GM12801 (cell line): ENCODE results near the gene TMEM233.

ENCODE experiments used
- TF ChIP-seq, protein P1 (sequence below): IDR thresholded peaks from one replicate; pipeline ENCODE4 v1.5.1; 2011; ENCODE audit warnings: control low read depth; ENCODE audit not compliant: insufficient read length; ENCODE audit errors: extremely low read depth

The TMEM233 gene

DNA sequence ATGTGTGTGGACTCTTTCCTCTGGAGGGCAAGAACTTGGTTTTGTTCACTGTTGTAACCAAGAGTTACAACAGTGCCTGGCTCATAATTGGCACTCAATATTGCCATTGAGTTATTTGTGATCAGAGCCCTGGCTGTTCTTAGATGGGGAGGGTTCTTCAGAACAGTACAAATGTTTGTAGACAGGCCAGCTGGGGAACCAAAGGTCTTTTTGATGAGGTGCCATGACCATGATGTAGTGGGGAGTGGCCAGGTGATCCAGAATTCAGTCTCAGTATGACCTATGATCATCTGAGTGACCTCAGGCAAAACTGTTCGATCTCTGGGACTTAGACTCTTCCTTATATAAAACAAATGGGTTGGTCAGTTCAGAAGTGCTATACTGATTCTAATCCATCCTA, 71.1 kb downstream of the TMEM233 start:
- TF ChIP-seq, protein P1, sequence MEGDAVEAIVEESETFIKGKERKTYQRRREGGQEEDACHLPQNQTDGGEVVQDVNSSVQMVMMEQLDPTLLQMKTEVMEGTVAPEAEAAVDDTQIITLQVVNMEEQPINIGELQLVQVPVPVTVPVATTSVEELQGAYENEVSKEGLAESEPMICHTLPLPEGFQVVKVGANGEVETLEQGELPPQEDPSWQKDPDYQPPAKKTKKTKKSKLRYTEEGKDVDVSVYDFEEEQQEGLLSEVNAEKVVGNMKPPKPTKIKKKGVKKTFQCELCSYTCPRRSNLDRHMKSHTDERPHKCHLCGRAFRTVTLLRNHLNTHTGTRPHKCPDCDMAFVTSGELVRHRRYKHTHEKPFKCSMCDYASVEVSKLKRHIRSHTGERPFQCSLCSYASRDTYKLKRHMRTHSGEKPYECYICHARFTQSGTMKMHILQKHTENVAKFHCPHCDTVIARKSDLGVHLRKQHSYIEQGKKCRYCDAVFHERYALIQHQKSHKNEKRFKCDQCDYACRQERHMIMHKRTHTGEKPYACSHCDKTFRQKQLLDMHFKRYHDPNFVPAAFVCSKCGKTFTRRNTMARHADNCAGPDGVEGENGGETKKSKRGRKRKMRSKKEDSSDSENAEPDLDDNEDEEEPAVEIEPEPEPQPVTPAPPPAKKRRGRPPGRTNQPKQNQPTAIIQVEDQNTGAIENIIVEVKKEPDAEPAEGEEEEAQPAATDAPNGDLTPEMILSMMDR: no peak

DNA sequence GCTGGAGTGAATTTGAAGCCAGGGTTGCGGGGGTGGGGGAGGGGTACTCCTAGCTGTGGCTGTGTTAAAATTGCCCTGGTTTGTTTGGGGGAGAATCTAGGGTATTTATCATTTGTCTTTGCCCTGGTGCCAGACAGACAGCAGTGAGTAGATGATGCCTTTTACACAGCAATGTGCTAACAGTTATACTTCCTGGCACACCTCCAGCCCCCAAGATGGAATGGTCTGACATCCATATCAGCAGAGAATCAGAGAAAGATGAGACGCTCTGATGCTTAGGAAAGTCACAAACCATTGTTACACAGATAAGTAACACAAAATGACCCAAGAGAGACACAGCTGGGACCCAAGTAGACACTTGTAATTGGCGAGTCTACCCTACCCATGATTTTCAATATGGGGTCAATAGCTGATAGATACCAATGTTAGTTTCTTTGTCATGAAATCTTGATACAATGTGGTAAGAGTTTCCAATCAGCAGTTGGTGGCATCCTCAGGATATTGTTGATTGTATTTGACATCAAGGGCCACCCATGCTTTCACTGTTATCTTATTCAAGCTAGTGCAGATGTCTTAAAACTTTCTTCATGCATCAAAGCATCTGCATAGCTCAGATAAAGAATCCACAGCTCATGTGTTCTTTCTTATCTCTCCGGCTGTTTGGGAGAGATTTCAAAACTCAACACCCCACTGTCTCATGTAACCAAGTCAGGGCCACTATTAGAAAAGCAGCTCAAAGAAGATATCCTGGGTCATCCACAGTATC, 71.8 kb downstream of the TMEM233 start:
- TF ChIP-seq, protein P1: no peak

DNA sequence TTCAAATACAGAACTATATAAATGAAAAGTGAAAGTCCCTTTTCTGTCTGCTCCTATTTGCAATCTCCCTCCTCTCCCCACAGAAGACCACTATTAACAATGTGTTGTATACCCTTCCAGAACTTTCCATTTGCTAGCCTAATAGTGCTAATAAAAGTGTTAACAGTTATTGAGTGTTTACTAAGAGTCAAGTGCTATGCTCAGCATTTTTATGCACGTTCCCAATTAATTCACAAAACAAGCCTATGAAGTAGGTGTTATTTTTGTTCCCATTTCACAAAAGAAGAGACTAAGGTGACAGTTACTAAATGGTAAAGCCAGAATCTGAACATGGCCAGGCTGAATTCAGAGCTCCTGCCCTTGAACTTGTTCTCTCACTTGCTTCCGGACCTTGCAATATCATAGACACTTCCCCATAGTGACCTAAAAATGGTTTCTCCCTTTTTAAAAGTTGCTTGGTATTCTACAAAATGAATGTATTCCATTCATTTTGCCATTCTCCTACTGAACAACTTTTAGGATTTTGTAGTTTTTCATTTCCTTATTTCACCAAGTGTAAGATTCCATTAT, 72.7 kb downstream of the TMEM233 start:
- TF ChIP-seq, protein P1: no peak

DNA sequence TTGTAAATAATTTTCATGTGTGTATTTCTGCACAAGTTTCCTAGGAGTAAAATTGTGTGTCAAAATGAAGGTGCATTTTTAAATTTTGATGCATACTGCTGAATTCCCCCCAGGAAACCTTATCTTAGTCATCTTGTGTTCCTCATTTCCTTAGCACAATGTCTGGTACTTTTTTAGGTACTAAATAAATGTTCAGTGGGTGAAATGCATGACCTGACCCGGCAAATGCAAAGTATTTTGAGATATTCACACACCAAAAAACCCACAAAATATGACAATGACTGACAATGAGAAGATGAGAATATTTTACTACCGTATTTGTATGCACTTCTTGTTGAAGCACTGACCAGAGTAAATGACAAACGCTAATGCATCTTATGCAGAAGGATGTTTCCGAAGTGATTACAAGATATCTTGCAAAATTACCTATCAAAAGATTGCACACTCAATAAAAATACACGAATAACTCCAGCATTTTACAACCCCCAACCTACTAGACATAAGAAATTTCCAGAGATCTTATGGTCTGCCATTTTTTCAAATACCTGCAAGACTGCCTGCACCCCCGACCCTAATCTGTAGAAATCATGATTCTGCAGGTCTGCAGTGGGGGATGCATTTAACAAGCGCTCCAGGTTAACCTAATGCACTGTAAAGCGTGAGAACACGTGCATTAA, 73.5 kb downstream of the TMEM233 start:
- TF ChIP-seq, protein P1: no peak

DNA sequence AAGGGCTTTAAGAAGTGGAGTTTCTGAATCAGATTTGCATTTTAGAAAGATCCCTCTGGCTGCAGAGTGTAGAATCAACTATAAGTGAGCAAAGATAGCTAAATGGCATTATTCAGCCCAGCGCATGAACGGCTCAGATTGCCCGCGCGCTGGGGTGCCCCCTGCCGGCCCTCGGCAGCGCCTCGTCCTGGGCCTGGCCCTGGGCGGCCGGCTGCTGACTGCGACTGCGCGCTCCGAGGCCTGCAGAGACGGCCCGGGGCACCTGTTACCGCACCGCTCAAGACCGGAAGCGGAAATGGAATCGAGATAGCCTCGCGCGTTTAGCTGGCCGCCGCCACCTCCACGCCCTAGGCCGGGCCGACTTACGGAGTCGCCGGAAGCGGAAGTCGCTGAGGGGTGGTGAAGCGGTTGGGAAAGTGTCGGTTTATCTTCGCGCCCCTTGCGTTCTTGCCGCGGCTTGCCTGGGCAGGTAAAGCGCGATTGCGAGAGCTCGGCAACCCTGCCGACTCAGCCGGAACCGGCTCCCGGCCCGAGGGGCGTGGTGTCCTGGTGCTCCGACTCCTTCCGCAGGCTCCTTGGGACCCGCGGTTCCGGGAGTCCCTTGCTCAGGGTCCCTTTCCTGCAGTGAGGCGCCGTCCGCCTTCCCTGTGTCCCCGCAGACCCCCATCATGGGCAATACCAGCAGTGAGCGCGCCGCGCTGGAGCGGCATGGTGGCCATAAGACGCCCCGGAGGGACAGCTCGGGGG, 74.2 kb downstream of the TMEM233 start, which contains the start of gene PRKAB1:
Gene PRKAB1 (plus strand): TSS at position 557 of the 747 bp plus-strand sequence. CDS start 112 bp downstream, at position 669.
- TF ChIP-seq, protein P1: peak; percentile 2

DNA sequence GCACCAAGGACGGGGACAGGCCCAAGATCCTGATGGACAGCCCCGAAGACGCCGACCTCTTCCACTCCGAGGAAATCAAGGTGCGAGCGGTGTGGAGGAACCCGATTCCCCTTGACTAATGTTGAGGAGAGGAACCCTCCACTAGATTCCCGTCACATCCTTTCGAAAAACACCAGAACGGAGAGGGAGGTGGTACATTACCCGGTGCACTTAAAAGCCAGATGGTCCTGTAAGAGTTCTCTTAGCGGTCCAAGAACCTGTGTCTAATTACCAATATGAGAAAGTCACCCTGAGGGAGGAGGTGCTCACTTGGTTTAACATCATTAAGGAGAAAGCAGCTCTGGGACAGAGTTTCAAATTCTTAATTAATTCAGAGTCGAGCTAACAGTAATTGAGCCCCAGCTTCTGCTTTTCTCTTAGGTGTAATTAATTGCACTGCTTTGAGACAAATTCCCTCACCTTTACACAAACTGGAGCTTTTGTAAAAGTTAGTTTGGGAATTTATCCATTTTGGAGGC, 74.8 kb downstream of the TMEM233 start:
- TF ChIP-seq, protein P1: no peak
